CD4-positive, alpha-beta T cell treated with Interleukin-6 at 100 ng/mL for 8 hours (primary cell): ENCODE results near the gene HAO2.

ENCODE experiments used
- DNase-seq: peaks from one replicate; pipeline ENCODE4 v3.0.0-alpha.2; 2020; ENCODE audit warnings: mixed read lengths, low spot score

The HAO2 gene

GRCh38 chr1:119380304-119380703 lies 11.7 kb downstream of the HAO2 start:
- DNase-seq = no peak

GRCh38 chr1:119380983-119381662 lies 12.5 kb downstream of the HAO2 start:
- no peak for DNase-seq

GRCh38 chr1:119384591-119384990 lies 16.0 kb downstream of the HAO2 start:
- DNase-seq = no peak

GRCh38 chr1:119385650-119386049 lies 17.1 kb downstream of the HAO2 start:
- no peak for DNase-seq

- no peak for DNase-seq
These were observed 19.3 kb downstream of the HAO2 start for GRCh38 chr1:119387858-119388257.

GRCh38 chr1:119388450-119388849 lies 19.9 kb downstream of the HAO2 start:
- DNase-seq = no peak

GRCh38 chr1:119390526-119390925 lies 21.9 kb downstream of the HAO2 start:
- no peak for DNase-seq

- no peak for DNase-seq
These were observed 23.2 kb downstream of the HAO2 start for GRCh38 chr1:119391749-119392148.

GRCh38 chr1:119394085-119394484 lies 25.5 kb downstream of the HAO2 start:
- DNase-seq = no peak

GRCh38 chr1:119396982-119397381 lies 28.4 kb downstream of the HAO2 start:
- no peak for DNase-seq

- no peak for DNase-seq
These were observed 29.4 kb downstream of the HAO2 start for GRCh38 chr1:119397986-119398385.

GRCh38 chr1:119404736-119405135 lies 36.2 kb downstream of the HAO2 start:
- no peak for DNase-seq

GRCh38 chr1:119409731-119410130 lies 41.1 kb downstream of the HAO2 start:
- no peak for DNase-seq

GRCh38 chr1:119410961-119411360 lies 42.4 kb downstream of the HAO2 start:
- DNase-seq = no peak

GRCh38 chr1:119414950-119415349 lies 46.4 kb downstream of the HAO2 start, which contains the start of gene HSD3B2:
TSS of gene HSD3B2 (plus strand) at chr1:119415150. CDS start at chr1:119415420, 270 bp downstream.
- DNase-seq = no peak

GRCh38 chr1:119416006-119416640 lies 47.5 kb downstream of the HAO2 start:
- no peak for DNase-seq

- no peak for DNase-seq
These were observed 50.5 kb downstream of the HAO2 start for GRCh38 chr1:119419109-119419508.

GRCh38 chr1:119420638-119421037 lies 52.1 kb downstream of the HAO2 start:
- no peak for DNase-seq

GRCh38 chr1:119422631-119423030 lies 54.0 kb downstream of the HAO2 start:
- no peak for DNase-seq

GRCh38 chr1:119428991-119429390 lies 60.4 kb downstream of the HAO2 start:
- no peak for DNase-seq

GRCh38 chr1:119429687-119430086 lies 61.1 kb downstream of the HAO2 start:
- no peak for DNase-seq

GRCh38 chr1:119430486-119430885 lies 61.9 kb downstream of the HAO2 start:
- no peak for DNase-seq

GRCh38 chr1:119431836-119432235 lies 63.3 kb downstream of the HAO2 start:
- no peak for DNase-seq

GRCh38 chr1:119435052-119435451 lies 66.5 kb downstream of the HAO2 start:
- DNase-seq = no peak
